ENCODE data around the gene TLR5.

TLR5 gene

DNA sequence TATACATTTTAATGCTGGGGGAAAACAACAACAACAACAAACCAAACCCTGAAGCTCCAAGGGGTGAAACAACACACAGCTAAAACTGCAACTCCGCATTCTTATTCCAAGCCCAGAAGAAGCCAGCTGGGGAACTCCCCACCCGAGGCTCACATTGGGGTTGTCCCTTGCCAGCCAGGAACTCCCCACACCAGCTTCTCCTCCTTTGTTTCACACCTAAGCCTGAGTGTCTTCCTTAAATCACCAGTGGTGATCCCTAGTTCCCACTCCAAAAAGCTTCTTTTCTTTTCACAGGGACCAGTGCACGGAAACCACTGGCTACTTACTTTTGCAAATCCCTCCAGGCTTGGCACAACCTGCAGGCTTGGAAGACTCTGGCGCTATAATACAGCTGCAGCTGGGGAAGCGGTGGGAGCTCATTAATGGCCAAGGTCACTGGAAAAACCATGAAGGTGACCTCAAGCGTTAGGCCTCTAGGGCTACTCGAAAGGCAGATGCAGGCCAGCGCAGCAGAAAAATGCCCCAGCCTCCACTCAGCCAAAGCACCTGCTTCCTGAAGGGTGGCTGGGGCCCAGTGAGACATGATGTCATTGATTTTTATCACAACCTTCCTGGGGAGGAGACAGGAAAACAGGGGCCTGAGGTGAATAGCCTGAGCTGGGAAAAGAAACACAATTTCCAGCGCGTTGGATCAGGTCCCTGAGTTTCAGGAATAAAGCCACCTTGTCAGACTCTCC is 40.1 kb downstream of the TLR5 start:
- DNase-seq, result no peak

DNA sequence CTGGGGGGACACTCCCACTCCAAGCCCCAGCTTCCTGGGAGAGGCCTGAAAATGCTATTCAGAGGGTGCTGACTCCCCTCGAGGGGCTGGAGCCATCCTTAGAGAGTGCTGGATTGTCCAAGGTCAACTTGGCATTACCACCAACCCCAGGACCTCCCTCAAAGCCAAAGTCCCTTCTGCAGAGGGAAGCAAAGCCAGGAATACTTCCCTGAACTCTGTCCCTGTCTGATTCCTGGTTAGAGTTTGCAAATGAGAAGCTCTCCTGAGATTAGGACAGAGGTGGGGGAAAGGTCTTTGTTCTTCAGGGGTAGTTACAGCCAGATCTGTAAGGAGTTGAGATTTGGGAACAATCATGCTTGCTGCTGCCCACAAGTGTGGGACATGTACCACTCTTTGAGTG is 45.3 kb downstream of the TLR5 start:
- no peak for DNase-seq

DNA sequence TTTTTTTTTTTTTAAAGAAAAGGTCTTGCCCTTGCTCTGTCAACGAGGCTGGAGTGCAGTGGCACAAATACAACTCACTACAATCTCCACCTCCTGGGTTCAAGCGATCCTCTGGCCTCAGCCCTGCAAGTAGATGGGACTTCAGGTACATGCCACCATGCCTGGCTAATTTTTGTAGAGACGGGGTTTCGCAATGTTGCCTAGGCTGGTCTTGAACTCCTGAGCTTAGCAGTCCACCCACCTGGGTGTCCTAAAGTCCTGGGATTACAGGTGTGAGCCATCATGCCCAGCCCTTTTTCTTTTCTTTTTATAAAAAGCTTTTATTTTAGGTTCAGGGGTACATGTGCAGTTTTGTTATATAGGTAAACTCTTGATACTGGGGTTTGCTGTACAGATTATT is 47.2 kb downstream of the TLR5 start:
- DNase-seq, result no peak

DNA sequence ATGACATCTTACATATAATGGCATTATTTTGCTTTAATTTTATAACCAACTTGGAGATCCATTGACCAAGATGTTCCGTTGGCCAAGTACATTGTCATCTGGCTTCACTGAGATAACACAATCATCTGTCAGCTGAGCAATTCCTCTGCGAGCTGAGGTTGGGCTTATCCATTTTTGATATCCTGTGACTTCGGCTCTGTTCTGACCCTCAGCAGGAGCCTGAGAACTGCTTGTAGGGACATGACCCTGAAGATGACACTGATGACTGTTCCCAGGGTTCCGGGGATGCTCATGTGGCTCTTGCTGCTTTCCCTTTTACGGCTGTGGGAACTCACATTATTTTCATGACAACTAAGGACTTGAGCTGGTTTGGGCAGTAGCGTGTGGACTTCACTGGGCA is 51.2 kb downstream of the TLR5 start:
- DNase-seq, result no peak

DNA sequence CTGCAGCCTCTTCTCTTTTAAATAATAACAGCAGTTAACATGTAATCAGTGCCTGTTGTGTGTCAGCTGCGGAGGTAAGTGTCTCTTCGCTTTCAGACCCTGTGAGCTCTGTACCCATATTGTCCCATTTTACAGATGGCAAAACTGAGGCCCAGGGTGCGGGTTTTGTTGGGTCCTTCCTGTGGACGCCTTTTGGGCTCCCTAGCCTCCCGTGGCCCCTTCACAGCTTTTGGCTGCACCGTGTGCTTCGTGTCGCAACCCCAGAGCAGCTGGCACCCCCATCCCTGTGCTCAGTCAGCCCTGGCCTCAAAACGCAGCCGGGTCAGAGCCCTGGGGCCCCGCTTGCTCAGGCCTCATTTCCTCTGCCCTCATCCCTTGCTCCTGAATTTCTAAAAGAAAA is 53.8 kb downstream of the TLR5 start:
- no peak for DNase-seq

DNA sequence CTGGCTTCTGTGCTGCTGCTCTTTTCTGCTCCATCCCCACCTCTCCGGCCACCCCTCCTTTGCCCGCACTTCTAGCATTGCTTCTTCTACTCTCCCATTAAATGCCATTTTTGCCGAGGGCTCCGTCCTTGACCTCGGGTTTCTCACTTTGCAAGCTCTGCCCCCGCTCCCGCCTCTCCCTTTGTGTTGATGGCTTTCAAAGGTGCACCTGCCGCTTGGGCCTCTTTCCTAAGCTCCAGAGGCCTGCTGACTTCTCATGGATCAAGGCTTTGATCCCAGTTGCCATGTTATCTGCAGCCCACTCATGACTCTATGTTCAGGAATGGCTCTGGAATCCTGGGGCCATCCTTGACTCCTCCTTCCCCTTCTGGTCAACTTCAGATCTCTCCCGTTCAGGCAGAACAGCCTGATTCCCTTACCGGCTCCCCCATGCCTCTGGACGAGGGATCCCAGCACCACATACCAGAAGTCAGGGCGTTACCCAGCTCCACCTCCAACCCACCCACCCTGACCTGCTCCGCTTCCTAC is 54.3 kb downstream of the TLR5 start:
- DNase-seq, result no peak

DNA sequence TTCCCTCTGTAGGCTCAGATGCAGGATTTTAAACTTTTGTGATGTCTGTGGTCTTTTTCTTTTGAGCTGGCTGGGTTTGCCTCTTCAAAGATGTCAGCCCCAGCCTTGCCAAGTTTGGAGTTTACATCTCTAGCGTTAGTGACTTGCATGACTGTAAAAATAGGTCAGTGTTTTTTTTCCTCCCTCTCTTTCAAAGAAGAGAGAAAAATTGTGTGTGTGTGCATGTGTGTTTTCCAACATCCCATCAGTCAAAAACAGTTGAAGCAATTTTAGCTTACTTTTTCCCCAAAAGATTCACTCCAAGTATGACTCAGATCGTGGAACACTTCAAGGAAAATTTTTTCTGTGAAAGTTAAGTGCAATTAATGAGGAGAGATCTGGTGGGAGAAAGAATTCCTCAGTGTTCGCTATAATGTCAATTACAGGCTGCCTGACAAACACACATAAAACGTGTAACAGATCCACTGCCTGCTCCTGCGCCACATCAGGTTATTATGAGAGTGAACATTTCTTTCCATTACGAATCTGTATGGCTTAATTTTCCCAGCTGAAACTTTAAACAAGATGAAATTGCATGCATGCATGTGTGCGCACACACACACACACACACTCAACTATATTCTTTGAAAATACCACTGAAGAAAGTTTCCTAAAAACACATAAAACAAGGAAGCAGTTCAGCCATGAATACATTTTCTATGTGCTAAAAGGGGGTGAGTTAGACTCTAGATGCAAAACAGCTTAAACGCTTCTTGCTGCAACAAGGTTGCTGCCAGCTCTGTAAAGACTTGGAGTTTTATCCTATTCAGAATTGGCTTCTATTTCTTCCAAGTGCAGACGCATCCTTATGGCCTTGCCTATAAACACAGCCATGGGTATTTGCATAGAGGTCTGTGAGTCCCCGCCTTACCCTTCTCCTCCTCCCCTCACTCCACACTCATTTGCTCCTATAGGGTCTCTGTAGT is 55.5 kb downstream of the TLR5 start:
- DNase-seq, result no peak

DNA sequence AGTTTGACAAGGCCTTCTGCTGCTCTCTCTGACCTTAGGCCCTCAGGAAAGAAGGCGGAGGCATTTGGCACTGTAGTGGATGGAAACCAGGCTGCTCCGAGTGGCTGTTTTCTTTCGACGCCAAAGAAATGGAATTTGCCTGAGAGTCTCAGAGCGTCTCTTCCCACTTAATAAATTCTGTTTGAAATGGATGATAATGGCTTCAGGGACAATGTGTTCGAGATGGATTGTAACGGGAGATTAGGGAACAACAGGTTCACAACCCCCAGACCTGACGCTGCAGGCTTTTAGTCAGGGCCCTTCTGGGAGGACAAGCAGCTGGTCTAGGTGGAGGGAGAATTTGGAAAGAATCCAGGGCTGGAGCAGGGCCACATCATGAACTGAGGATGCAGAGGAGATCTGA is 58.6 kb downstream of the TLR5 start:
- no peak for DNase-seq

DNA sequence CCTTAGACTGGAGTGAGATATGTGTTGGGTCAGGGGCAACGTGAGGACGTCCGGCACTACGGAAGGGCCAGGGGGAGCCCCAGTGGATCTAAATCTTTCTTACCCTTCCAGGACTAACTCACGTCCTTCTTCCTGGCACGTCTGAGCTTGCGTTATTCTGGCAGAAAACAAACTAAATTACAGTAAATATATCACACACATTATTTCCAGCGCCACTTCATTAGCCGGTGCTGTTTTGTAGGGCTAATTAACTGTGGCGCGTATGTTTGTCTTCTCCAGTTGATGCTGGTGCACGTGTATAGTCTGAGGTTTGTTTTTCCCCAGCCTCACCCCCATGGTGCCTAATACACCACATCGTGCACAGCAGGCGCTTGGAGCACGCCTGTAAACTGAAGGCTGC is 59.2 kb downstream of the TLR5 start:
- DNase-seq, result no peak

DNA sequence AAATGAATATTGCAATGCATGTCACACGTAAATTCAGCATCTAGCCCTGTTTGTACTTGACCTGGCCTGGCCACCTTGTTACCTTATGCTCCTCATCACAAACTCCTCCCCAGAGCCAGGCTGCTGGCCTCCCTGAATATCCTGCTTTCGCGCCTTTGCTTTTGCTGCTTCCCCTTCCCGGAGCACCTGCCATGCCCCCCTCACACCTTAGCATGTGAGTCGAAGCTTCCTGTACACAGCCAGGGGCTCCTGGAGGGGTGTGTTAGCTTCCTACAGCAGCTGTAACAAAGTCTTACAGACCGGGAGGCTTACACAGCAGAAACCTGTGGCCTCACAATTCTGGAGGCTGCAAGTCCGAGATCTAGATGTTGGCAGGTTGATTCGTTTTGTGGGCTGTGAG is 60.1 kb downstream of the TLR5 start:
- no peak for DNase-seq

DNA sequence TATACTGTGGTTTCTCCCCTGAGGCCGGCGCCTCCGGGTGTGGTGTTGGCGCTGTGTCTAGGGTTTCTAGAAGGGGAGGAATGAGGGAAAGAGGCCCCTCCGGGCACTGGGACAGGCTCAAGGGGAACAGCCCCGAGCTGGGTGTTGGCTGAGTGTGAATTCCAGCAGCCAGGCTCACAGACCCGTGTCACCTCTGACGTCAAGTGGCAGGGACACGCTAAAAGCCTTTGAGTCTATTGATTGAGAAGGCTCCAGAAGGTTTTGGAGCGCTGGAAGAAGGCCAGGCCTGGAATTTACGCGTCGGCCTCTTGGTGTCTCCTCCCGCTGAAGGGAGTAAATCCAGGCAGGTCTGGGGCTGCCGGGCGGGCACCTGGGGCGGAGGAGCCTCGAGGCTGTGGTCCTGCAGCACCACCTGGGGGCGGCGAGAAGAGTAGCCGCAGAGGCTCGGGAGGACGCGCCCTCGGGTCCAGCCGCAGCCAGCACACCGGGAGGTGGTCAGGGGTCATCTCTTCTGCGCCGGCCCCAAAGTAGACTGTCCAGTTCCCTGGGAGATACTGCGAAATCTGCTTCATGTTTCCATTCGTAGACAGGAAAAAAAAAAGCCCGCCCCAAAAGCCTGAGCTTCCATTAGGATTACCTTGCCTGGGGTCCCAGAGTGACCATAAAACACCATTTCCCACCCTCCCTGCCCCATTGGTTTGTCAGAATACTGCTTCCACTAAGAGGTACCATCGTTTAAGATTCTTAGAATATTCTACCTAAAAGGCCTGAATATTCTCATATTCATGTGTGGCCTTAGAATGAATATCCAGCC is 61.7 kb downstream of the TLR5 start:
- peak; percentile 66 for DNase-seq

DNA sequence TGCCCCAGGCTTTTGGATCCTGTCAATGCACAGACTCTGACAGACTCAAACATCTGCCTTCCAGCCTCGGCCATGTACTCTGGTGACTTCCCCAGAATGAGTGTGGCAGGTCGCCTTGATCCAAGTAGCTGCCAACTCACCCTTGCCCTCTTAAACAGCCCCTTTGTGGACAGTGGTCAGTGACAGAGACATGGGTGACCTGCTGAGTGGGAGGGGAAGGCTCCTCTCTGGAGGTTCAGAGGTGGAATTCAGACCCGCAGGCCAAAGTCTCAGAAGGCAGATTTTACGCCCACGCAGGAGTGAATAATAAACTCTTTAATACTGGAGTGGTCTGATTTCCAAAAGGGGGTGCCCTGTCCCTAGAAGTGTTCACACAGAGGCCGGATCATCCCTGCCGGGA is 63.5 kb downstream of the TLR5 start:
- DNase-seq, result no peak

DNA sequence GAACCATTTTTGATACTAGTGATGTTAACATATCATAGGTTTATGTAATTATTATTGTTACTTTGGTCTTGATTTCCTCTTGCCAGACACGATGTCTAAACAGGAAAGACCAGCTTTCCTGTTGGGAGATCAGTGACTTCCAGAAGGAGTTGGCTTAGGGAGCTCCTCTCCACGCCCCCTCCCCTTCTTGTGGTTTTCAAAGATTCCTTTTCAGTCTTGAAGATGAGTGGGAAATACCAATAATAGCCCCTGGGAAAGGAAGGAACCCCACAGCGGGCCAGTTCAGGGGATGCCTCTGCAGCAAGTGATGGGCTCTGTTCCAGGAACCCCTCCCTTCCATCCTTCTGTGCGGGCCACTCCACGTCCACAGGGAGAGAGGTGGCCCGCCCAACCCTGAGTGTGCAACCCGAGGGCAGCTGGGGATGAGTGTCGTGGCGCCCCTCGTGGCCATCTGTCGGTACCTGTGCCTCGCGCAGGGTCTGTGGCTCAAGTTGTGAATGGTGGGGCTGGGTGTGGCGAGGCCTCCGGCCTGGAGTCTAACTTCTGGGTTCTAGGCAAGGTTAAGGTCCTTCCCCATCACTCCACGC is 65.7 kb downstream of the TLR5 start:
- DNase-seq, result no peak

DNA sequence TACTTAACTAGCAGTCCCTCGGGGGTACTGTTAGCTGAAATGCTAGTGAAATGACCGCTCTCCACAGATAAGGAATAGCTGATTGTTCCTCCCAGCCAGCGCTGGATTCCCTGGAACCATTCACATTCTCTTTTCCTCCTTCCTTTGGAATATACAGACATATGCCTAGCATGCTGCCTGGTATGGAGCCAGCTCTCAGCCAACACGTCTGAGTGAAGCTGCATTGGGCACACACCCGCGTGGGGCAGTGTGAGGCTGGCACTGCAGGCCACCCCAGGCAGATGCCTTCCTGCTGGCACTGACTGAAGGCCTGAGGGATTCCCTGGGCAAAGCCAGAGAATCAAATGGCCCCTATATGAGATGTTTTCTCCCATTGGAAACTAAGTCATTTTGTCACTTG is 66.7 kb downstream of the TLR5 start:
- no peak for DNase-seq

DNA sequence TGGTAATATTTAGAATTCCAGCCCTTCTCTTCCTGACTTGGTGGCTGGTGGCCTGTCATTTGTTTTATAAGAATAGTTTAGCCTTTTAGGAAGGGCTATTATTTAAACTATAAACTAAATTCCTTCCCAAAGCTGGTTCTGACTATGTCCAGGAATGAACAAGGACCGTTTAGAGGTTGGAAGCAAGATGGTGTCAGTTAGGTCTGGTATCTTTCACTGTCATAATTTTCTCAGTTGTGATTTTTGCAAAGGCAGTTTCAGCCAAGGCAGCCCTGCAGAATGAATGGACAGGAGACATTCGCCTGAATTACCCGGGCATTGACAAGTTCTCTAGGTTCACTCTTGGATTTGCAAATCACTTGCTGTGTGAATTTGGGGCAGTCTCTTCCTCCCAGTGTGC is 67.2 kb downstream of the TLR5 start:
- no peak for DNase-seq

DNA sequence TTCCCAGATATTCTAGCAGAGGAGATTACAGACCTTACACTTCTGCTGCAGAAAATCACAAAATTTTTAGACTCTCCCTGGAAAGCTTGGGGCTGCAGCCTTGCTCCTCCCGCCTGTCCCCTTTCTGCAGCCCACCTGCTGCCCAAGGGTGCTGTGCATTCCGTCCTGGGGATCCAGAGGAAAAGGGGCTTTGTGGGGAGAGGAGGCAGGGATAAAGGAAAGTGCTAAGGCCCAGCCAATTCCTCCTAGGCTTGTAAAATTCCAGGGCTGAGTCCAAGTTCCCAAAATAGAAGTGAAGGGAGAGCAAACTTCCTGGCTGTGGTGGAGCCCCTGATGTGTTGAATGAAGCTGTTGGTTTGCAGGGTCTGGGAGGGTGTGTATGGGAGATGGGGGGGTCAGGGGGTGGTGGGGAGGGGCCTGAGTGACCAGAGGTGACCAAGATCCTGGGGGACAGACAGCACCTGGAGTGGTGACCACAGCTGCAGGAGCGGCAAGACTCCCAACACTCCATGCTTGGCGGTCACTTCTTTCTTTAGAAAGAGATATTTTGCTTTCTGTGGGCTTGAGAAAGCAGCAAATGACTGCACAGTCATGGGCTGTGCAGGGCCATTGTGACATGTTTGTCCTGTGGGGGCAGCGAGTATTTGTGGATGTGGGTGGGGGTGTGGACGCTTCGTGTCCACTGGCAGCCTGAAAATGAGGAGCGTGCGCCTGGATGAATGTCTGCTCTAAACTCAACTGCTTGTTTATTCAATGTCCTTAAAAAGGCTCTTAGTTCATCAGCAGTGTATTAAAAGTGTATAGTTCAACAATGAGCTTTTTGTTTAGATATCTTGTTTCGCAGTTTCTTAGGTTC is 68.4 kb downstream of the TLR5 start:
- no peak for DNase-seq

DNA sequence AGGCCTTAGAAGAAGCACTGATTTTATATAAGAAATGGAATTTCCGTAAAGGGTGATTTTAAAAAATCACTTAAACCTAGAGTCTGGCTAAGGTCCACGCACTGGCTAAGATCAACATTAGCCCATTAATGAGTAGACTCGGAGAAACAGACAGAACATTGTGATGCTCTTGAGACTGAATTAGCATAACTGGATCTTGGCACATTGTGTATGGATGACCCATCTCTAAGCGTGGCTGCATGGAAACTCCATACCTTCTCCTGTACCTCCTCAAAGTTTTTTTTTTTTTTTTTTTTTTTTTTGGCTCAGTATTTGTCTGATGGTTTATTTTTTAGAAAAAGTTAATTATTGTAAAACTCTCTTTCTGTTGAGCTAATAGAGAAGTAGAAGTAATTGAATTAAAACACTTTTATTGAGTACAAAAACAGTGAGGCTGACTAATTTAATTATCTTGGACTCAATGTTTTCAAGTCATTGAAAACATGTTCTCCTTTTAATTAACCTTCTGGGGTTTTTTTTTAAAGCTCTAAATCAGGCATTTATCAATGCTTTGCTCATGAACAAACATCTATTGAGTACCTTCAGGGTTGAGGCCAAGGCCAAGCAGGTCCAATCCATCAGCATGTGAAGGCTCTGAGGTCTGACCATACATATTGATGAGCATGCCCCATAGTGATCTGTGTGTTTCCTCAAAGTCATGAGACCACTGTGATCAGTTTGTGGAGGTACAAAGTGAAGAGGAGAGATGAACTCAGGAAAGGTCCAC is 74.0 kb downstream of the TLR5 start:
- DNase-seq, result no peak

DNA sequence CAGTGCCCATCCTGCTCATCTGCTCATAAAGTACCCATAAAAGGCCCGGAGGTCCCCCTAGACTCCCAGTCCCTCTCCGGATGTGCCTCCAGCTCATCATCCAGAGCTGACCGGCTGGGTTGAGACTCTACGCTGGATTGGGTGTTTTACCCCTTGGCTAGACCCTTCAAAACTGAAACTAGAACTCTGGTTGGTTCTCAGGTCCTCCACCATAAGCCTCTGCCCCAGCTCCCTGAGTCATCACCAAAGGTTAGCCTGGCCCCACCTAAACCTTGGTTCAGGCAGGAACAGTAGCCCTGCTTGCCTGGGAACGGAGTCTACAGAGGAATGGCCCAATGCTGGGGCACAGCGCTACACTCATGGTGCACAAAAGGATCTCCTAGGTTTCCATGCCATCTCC is 75.1 kb downstream of the TLR5 start:
- DNase-seq, result no peak

DNA sequence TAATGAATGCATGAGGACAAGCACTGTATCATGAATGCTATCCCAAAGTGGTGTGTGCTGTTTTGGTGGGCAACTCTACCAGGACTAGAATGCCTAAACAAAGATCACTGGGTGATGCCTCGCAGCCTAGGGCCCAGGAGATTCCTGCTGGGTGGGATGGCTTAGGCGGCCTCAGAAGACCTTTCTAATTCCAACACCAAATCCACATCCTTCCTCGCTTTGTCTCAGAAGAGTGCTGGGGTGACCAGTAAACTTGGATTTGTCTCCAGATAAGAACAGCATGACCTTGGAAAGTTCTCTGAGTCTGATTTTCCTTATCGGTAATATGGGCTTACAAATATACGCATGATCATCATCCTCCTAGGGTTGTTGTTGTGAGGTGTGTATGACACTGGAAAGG is 76.6 kb downstream of the TLR5 start:
- DNase-seq, result no peak

DNA sequence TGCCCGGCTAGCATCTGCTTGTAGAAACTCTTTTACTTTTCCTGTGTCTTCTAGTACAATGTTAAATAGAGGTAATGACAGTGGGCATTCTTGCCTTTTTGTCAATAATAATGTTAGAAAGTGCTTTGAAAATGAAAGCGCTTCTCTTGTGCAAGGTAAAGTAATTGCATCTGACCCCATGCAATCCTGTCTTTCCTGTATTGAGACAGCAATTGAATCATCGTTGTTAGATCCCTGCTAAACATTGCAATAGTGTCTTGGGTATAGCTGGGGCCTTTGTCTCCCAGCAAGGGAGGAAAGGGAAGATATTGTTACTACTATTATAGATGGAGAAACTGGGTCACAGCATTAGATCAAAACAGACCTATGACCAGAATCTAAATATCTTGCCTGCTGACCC is 80.9 kb downstream of the TLR5 start:
- DNase-seq, result no peak

DNA sequence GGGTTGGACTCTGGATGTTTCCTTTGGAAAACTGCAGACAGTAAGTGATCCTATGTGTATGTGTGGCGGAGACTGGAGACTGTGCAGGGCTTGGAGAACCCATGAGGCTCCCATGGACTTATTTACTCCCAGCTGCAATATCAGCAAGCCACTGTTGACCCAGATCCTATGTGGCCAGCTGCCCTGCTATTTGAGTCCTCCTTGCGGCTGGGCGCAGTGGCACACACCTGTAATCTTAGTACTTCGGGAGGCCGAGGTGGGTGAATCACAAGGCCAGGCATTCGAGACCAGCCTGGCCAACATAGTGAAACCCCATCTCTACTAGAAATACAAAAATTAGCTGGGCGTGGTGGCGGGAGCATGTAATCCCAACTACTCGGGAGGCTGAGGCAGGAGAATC is 83.5 kb downstream of the TLR5 start:
- no peak for DNase-seq
